Measurements from ENCODE around the gene SIX2. TPM values are rescaled to one million over a fixed set of nuclear protein-coding genes. Genes with fewer than 3 reads are reported as not detected.

SIX2 gene
- total RNA-seq, 1 donor from 2014 or later = not detected

GRCh38 chr2:44965684-44966083 lies 43.6 kb downstream of the SIX2 start:
- no peaks in the 10 kb centered on the region for H3K9me3 Mint-ChIP-seq
- no peaks in the 10 kb centered on the region for H3K36me3 Mint-ChIP-seq (ENCODE audit: low read depth)
- H3K4me1 Mint-ChIP-seq (ENCODE audit: low read depth) = no peaks in the 10 kb centered on the region
- peaks cover 6% of the 10 kb centered on the region for H3K27me3 Mint-ChIP-seq (ENCODE audit: insufficient read depth)
- H3K4me3 Mint-ChIP-seq = no peak overlapping the region
- no peak overlapping the region for H3K27ac Mint-ChIP-seq
- intact Hi-C loops (cut with micrococcal nuclease) = no loop called here
- DNase-seq (ENCODE audit: low spot score) = no peak

GRCh38 chr2:44964752-44965236 lies 44.5 kb downstream of the SIX2 start:
- Mint-ChIP-seq H3K4me1 (ENCODE audit: low read depth) (no peaks in the 10 kb centered on the region), H3K4me3 (no peak overlapping the region), H3K36me3 (ENCODE audit: low read depth) (no peaks in the 10 kb centered on the region), H3K27me3 (ENCODE audit: insufficient read depth) (peaks cover 7% of the 10 kb centered on the region), H3K9me3 (no peaks in the 10 kb centered on the region), H3K27ac (no peak overlapping the region)
- intact Hi-C loops (cut with micrococcal nuclease) = no loop called here
- DNase-seq (ENCODE audit: low spot score) = no peak

- H3K27me3 Mint-ChIP-seq (ENCODE audit: insufficient read depth) = peaks cover 11% of the 10 kb centered on the region
- H3K4me1 Mint-ChIP-seq (ENCODE audit: low read depth) = no peaks in the 10 kb centered on the region
- no peak for DNase-seq (ENCODE audit: low spot score)
- H3K27ac Mint-ChIP-seq = no peak overlapping the region
- H3K36me3 Mint-ChIP-seq (ENCODE audit: low read depth) = no peaks in the 10 kb centered on the region
- no peak overlapping the region for H3K4me3 Mint-ChIP-seq
- H3K9me3 Mint-ChIP-seq = no peaks in the 10 kb centered on the region
- intact Hi-C loops (cut with micrococcal nuclease) = no loop called here
Observed at GRCh38 chr2:44962176-44962695, 47.0 kb downstream of the SIX2 start.

- peaks cover 25% of the 10 kb centered on the region for H3K27me3 Mint-ChIP-seq (ENCODE audit: insufficient read depth)
- intact Hi-C loops (cut with micrococcal nuclease) = no loop called here
- H3K36me3 Mint-ChIP-seq (ENCODE audit: low read depth) = no peaks in the 10 kb centered on the region
- no peaks in the 10 kb centered on the region for H3K9me3 Mint-ChIP-seq
- no peak overlapping the region for H3K27ac Mint-ChIP-seq
- DNase-seq (ENCODE audit: low spot score) = no peak
- no peaks in the 10 kb centered on the region for H3K4me1 Mint-ChIP-seq (ENCODE audit: low read depth)
- H3K4me3 Mint-ChIP-seq = no peak overlapping the region
Observed at GRCh38 chr2:44960871-44961270, 48.4 kb downstream of the SIX2 start.

- H3K9me3 Mint-ChIP-seq = no peaks in the 10 kb centered on the region
- H3K27ac Mint-ChIP-seq = no peak overlapping the region
- H3K4me3 Mint-ChIP-seq = no peak overlapping the region
- H3K4me1 Mint-ChIP-seq (ENCODE audit: low read depth) = no peaks in the 10 kb centered on the region
- H3K27me3 Mint-ChIP-seq (ENCODE audit: insufficient read depth) = peaks cover 30% of the 10 kb centered on the region
- DNase-seq (ENCODE audit: low spot score) = no peak
- intact Hi-C loops (cut with micrococcal nuclease) = loop anchor here (5.0 to 10.0 kb wide), 2 partner anchors 395 to 1083 kb away; no protein-coding TSS in a partner anchor
- H3K36me3 Mint-ChIP-seq (ENCODE audit: low read depth) = no peaks in the 10 kb centered on the region
Observed at GRCh38 chr2:44959855-44960254, 49.4 kb downstream of the SIX2 start.

- no peaks in the 10 kb centered on the region for H3K36me3 Mint-ChIP-seq (ENCODE audit: low read depth)
- H3K4me1 Mint-ChIP-seq (ENCODE audit: low read depth) = no peaks in the 10 kb centered on the region
- H3K27ac Mint-ChIP-seq = no peak overlapping the region
- no peak for DNase-seq (ENCODE audit: low spot score)
- H3K27me3 Mint-ChIP-seq (ENCODE audit: insufficient read depth) = peaks cover 47% of the 10 kb centered on the region
- intact Hi-C loops (cut with micrococcal nuclease) = loop anchor here (5.0 to 10.0 kb wide), 2 partner anchors 393 to 1080 kb away; no protein-coding TSS in a partner anchor
- no peaks in the 10 kb centered on the region for H3K9me3 Mint-ChIP-seq
- H3K4me3 Mint-ChIP-seq = no peak overlapping the region
Observed at GRCh38 chr2:44957656-44958327, 51.5 kb downstream of the SIX2 start.

- Mint-ChIP-seq H3K4me3 (no peak overlapping the region), H3K36me3 (ENCODE audit: low read depth) (no peaks in the 10 kb centered on the region), H3K9me3 (no peaks in the 10 kb centered on the region), H3K27ac (no peak overlapping the region), H3K27me3 (ENCODE audit: insufficient read depth) (peaks cover 53% of the 10 kb centered on the region), H3K4me1 (ENCODE audit: low read depth) (no peaks in the 10 kb centered on the region)
- intact Hi-C loops (cut with micrococcal nuclease) = loop anchor here (1.0 to 10.0 kb wide), 3 partner anchors 392 to 1080 kb away; no protein-coding TSS in a partner anchor
- no peak for DNase-seq (ENCODE audit: low spot score)
Observed at GRCh38 chr2:44956843-44957242, 52.4 kb downstream of the SIX2 start.

GRCh38 chr2:44955593-44956392 lies 53.5 kb downstream of the SIX2 start:
- H3K4me3 Mint-ChIP-seq = no peak overlapping the region
- intact Hi-C loops (cut with micrococcal nuclease) = loop anchor here (1.0 to 10.0 kb wide), 6 partner anchors 391 to 1078 kb away; no protein-coding TSS in a partner anchor
- peaks cover 63% of the 10 kb centered on the region for H3K27me3 Mint-ChIP-seq (ENCODE audit: insufficient read depth)
- H3K36me3 Mint-ChIP-seq (ENCODE audit: low read depth) = no peaks in the 10 kb centered on the region
- H3K4me1 Mint-ChIP-seq (ENCODE audit: low read depth) = no peaks in the 10 kb centered on the region
- no peak overlapping the region for H3K27ac Mint-ChIP-seq
- peak; percentile 60 for DNase-seq (ENCODE audit: low spot score)
- H3K9me3 Mint-ChIP-seq = no peaks in the 10 kb centered on the region

Other genes with a start within 250 kb of the SIX2 start
- not detected in 2 replicates for gene SIX3, start 67.8 kb downstream of the SIX2 start, total RNA-seq

Data from activated T-helper 1 cell treated with anti-CD3 and anti-CD28 coated beads, Interleukin-12 subunit alpha, Interleukin-12 subunit beta, Interleukin-2, Interleukin-4 antibody, amounts not matched to agents 30 ng/mL and 10 ng/mL and 1 ng/mL, durations not matched to agents 14 hours and 24 hours and 36 hours (primary cell).